Medulla oblongata (tissue), 1 donor: ENCODE data around the gene TMEM225B.
"Not testable (repeated sequence)": the region's sequence is repeated elsewhere in the genome, so short reads cannot be mapped to it uniquely, and the experiment has no call there.

Source experiments
- DNase-seq: peaks from one replicate; pipeline ENCODE4 v3.0.0-alpha.2; 2015; ENCODE audit errors: extremely low spot score

TMEM225B gene

DNA sequence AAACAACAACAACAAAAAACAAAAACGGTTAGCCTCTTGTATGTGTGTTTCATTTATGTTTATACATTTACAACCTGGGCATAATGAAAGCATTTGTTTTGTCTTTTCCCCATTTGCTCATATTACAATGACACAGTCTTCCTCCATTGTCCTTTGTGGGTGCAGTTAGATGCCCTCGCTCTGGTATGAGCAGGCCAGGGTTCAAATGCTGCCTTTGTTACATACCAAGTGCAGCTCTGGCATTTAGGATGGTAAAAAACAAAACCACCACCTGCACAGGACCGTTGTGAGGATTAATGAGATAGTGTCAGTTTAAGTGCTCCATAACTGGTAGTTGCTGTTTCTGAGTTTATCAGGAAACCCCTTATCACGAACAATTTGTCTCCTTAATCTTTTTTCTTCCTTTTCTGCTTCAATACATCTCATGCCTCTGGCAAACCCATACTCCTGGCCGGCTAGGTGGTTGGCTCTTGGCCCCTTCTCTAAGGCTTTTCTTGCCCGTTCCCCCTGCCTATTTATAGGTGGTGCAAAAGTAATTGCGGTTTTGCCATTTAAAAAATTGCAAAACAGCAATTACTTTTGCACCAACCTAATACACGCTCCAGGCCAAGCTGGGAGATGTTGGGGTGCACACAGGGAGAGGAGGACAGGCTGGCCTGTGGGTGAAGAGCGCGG is 18.6 kb upstream of the TMEM225B start:
- DNase-seq, result peak; percentile 56

DNA sequence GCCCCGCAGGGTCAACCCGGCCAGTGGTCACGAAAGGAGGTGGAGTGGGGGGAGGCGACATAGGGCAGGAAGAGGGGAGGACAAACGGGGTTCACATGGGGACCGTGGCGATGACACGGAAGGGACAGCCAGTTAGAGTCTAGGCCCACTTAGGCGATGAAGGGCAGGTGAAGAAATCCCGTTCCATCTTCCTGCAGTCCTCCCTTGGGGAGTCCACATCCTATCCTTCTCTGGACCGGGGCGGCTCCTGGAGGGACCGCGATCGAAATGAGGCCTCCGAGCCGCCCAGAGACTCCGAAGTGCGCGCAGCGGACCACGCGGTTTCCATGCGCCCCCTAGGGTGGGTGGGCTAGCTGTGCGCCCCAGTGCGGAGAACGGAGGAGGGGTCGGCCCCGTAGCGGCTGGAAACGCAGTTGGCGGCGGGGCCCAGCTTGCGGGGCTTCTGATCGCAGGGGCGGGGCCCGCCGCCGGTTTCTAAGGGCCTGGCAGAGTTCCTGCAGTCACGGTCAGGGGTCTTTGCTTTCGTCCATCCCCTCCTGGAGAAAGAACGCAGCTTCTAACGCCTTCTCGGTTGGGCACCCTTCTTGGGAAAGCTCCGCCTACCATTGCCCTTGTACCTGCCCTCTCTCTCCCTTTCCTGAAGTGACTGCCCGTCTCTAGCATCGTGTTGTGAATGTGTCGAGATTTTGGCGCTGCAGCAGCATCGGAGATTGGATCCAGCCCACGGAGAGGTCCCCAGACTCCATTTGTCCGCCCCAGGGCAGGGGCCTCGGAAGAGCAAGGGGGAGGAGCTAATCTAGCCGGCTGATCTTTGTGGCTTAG is 17.9 kb upstream of the TMEM225B start:
- peak; percentile 35 for DNase-seq

DNA sequence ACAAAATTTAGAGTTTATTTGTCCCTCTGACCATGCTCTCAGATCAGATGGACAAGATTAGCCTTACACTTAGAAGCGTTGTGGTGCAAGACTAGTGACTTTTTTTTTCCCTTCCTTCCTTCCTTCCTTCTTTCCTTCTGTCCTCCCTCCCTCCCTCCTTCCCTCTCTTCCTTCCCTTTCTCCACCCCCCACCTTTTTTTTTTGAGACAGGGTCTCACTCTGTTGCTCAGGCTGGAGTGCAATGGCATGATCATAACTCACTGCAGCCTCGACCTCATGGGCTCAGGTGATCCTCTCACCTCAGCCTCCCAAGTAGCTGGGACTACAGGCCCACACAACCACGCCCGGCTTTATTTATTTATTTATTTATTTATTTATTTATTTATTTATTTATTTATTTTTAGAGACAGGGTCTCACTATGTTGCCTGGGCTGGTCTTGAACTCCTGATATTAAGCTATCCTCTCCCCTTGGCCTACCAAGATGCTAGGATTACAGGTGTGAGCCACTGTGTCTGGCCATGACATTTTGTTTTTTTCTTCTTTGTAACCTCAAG is 17.2 kb upstream of the TMEM225B start:
- DNase-seq, result not testable (repeated sequence)

DNA sequence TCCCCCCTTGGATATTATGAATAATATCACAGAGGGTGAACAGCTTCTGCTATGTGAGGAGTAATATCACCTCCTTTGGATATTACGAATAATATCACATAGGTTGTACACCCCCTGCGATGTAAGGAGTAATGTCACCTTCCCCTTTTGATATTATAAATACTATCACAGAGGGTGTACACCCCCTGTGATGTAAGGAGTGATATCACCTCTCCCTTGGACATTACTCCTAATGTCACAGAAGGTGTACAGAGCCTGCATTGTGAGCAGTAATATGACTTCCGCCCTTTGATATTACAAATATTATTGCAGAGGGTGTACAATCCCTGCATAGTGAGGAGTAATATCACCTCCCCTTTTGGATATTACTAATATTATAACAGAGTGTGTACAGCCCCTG is 9.2 kb upstream of the TMEM225B start:
- no peak for DNase-seq

DNA sequence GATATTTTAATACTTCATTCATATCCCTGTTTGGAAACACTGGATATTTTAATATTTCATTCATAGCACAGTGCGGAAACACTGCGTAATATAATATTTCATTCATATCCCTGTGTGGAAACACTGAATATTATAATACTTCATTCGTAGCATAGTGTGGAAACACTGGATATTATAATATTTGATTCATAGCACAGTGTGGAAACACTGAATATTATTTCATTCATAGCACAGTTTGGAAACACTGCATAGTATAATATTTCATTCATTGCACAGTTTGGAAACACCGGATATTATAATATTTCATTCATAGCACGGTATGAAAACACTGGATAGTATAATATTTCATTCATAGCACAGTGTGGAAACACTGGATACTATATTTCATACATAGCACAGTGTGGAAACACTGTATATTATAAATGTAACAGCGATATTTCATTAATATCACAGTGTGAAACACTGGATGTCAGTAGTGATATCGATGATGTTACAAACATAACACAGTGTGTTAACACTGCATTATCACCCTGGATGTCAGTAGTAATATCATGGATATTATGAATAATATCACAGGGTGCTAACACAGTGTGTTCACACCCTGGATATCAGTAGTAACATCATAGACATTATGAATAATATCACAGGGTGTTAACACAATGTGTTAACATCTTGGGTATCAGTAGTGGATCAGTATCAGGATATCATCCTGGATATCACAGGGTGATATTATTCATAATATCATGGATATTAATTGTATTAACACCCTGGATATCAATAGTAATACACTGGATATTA is 2.9 kb upstream of the TMEM225B start:
- no peak for DNase-seq

DNA sequence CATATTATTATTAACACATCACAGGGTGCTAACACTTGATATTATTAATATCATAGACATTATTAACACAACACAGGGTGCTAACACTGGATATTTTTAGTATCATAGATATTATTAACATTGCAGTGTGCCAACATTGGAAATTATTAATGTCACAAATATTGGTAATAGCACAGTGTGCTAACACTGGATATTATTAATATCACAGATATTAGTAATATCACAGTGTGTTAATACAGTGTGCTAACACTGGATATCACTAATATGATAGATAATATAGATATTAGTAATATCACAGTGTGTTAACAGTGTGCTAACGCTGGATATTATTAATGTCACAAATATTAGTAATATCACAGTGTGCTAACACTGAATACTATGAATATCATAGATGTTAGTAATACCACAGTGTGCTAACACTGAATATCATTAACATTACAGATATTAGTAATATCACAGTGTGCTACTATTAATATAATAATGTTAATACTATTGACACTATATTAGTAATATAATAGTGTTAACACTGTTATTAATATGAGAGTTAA is 1.6 kb upstream of the TMEM225B start:
- no peak for DNase-seq

DNA sequence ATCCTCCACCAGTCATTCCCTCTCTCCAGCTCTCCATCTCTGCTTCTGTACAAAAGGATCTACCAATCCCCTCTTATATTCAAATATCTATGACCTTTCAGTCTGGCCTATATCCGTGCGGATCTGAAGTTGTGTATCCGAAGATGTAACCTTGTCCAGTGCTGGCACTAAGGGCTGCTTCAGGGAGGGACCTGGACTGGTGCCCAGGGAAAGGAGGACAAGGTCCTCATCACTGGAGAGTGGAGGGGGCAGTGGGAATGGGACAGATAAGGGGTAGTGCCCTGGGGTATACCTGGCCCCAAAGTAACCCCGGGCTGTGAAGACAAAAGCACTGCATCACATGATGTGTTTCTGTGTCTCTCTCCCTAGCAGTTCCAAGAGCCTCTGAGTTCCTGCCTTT is 1.8 kb downstream of the TMEM225B start:
- DNase-seq, result no peak

DNA sequence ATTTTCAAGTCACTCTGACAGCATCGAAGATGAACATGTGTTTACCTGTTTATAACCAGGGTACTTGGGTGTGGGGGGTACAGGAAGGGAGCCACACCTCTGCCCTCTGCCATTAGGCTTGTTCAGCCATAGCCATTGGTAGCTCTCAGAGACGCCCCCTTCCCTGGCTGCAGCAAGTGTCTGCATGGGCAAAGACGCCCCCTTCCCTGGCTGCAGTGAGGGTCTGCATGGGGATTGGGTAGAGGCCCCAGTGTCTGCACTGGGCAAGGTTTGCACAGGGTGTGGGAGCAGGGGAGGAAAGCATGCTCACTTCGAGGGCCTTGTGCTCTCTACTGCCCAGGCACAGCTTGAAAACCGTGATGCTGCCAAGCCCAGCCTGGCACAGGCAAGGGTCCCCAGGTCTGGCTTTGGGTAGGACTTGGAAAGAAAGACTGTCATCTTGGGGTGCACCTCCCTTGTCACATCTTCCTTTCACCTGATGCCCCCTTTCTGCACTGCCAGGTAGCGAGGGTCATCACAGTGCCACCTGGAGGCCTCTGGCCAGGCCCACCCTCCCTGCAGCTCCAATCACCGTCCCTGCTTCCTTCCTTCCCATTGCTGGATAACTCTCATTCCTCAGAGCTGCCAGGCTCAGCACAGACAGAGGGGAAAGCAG is 3.7 kb downstream of the TMEM225B start:
- DNase-seq, result no peak

DNA sequence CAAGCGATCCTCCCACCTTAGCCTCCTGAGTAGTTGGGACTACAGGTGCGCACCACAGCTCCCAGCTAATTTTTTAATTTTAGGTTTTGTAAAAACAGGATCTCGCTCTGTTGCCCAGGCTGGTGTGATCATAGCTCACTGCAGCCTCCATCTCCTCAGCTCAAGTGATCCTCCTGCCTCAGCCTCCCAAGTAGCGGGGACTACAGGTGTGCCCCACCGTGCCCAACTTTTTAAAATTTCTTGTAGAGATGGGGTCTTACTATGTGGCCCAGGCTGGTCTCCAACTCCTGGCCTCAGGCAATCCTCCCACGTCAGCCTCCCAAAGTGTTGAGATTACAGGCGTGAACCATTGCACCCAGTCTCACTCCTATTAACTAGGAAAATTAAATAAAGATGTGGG is 7.5 kb downstream of the TMEM225B start:
- no peak for DNase-seq

DNA sequence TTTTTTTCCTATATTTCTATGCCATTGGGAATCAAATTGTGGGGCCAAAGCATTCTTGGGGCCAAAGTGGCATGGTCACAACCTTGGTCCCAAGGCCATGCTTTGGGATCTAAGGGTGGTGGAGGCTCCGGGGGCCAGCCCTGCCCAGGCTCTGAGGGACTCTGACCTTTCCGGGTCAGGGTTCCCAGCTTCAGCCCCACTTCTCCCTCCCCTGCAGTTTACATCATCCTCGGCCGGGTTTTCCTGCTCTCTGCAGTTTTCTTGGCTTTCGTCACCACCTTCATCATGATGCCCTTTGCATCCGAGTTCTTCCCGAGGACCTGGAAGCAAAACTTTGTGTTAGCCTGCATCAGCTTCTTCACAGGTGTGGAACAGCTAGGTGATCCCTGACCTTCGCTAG is 8.5 kb downstream of the TMEM225B start:
- DNase-seq, result no peak

DNA sequence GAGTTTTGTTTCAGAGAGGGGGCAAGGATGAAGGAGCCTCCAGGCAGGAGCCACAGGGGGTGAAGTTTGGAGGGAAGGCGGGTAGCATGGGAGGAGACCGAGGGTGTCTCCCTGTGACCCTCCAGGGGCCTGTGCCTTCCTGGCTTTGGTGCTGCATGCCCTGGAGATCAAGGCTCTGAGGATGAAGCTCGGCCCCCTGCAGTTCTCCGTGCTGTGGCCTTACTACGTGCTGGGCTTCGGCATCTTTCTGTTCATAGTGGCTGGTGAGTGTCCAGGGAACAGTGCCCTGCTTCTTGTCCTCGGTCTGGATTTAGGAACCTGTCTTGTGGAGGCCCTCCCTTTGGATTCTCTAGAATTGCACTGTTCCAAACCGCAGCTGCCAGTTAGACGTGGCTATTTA is 9.5 kb downstream of the TMEM225B start:
- DNase-seq, result no peak

DNA sequence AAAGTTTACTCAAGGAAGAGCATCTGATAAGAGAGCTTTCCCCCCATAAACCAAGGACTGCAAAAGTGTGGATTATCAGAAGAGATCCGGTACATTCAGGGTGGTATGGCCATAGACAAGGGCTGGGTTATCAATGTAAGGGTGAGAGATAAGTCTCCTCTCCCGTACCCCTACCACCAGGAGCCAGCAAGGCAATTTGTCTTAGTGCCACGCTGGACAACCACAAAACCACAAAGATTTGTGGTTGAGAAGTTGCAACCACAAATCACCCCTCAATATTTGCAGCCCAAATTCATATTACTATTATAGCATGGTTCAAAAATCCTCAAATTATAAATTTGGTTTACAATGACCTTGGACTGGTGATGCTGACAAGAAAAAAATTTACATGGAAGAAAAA is 16.4 kb downstream of the TMEM225B start:
- DNase-seq, result no peak

DNA sequence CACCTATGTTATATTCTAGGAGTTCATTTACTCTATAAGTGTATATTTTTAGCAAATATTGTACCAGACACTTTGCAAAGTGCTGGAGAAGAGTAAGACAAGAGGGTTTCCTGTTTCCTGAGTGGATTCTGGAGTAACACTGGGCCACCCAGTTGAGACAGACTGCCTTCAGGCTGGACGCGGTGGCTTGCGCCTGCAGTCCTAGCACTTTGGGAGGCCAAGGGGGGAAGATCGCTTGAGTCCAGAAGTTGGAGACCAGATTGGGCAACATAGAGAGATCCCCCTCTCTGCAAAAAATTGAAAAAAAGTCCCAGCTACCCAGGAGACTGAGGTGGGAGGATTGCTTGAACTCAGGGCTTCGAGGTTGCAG is 17.9 kb downstream of the TMEM225B start:
- DNase-seq, result no peak

DNA sequence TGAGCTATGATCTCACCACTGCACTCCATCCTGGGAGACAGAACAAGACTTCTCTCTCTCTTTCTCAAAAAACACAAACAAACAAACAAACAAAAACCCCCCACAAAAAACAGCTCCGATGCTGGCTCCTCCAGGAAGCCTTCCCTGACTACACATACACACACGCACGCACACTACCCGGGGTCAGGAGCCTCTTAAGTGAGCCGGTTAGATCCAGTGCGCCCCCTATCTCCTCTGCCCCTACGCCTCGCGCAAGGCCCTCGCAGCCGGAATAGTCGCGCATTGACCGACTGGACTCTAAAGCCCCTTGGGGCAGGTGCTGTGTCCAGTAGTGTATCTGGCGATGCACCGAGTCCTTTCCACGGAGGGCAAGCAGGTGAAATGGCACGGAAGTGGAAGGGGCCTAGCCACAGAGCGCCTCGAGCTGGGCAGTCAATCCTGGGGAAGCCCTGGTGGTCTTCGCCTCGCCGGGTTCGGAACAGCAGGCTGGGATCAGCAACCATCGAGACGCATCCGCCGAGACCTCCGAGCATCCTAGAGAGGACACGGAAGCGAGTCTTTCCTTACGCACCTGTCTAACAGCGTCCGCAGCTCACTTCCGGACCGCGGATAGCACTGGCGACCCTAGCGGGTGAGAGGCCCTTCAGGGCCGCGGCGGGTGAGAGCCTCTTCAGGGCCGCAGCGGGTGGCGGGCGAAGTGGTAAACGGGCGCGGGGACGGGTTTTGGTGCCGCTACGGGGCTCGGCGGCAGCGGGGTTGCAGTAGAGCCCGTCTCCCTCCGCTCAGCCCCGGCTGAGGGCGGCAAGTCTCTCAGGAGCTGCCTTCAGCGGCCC is 18.5 kb downstream of the TMEM225B start, which contains the start of gene ZSCAN25:
Gene ZSCAN25, plus strand, starts transcription at position 588 of the 833 bp plus-strand sequence. CDS start 2,661 bp downstream, outside the sequence.
- DNase-seq, result peak; percentile 88

DNA sequence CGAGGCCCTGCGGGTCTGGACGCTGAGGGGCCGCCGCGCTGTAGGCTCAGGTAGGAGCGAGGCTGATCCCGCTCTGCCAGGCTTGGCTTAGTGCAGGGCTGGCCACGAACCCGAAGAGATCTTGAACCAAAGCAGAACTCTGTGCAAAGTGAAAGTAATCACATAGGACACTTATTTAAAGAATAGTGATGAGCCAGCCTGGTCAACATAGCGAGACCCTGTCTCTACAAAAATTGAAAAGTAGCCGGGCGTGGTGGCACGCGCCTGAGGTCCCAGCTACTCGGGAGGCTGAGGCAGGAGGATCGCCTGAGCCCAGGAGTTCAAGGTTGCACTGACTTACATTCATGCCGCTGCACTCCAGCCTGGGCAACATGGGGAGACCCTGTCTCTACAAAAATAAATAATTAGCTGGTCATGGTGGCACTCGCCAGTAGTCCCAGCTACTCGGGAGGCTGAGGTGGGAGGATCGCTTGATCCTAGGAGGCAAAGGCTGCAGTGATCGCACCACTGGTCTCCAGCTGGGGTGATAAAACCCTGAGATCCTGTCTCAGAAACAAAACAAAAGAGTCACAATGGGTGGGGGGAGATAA is 19.2 kb downstream of the TMEM225B start:
- no peak for DNase-seq

DNA sequence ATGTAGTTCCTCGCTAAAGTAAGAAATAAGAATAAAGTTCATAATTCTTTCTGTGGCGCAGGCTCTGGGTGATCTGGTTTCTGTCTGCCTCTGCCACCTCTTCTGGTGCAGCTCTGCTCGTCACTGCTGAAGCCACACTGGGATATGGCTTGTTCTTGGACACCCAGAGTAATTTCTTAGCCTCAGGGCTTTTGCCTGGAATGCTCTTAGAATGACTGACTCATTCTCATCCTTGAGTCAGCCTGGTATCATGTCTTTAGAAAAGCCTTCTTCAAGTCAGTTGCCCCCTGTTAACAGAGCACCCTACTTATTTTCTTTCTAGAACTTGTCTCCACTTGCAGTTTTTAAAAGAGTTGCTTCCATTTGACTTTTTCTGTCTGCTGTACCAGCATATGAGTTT is 20.7 kb downstream of the TMEM225B start:
- DNase-seq, result no peak

DNA sequence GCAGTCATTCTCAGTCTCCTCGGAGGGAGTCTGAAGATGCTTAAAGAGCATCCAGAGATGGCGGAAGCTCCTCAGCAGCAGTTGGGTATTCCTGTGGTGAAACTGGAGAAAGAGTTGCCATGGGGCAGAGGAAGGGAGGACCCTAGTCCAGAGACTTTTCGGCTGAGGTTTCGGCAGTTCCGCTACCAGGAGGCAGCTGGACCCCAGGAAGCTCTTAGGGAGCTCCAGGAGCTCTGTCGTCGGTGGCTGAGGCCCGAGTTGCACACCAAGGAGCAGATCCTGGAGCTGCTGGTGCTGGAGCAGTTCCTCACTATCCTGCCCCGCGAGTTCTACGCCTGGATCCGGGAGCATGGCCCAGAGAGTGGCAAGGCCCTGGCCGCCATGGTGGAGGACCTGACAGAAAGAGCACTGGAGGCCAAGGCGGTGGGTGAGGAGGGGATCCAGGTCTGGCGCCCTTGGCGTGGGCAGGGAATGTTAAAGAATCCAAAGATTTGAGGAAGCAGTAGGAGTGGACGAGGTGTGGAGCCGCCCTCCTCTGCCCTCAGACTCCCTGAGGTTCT is 21.6 kb downstream of the TMEM225B start:
- DNase-seq, result no peak

DNA sequence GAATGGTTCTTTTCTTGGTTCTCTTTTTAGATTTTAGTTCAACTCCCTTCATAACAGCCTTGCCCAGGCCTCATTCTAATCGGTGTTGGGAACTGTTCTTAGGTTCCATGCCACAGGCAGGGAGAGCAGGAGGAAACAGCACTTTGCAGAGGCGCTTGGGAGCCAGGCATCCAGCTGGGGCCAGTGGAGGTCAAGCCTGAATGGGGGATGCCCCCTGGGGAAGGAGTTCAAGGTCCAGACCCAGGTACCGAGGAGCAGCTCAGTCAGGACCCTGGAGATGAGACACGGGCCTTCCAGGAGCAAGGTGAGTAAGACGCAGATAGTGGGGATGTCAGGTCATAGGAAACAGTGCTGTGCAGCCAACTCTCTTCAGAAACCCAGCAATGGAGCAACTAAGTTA is 23.2 kb downstream of the TMEM225B start:
- DNase-seq, result no peak

DNA sequence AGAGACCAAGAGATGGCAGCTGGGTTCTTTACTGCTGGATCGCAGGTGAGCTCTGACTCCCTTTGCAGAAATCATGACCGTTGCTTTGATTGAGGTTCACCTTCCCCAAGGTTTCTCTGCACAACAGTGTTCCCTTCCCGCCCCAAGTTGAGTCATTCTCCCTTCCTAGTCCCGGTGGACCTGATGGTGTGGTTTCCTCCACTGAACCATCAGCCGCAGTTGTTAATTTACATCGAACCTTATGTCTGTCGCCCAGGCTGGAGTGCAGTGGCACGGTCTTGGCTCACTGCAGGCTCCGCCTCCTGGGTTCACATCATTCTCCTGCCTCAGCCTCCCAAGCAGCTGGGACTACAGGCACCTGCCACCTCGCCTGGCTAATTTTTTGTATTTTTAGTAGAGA is 24.5 kb downstream of the TMEM225B start:
- no peak for DNase-seq
